K562 (cell line): Measurements from ENCODE around the gene TRAPPC12. TPM values are rescaled to one million over a fixed set of nuclear protein-coding genes. Genes with fewer than 3 reads are reported as not detected.

Source experiments
- ATAC-seq: fragments of 200-7000 bp; cut with Tn5 transposase; 3 replicates; pipeline ENCODE4 v1.9.1; 2020; ENCODE audit warnings: moderate library complexity
- BruUV-seq: library from RNA; stranded (reverse); fragments of 400-500 nt; replicated peaks from 2 replicates; lab custom pipeline; 2021; lab: Mats Ljungman, UMichigan
- CTCF ChIA-PET: fragments of 300-600 bp; formaldehyde crosslinking; extraction: SDS; loops from one replicate; lab custom pipeline; 2021; ENCODE audit warnings: low intra/inter-chr PET ratio; lab: Yijun Ruan, JAX
- POLR2A ChIA-PET: fragments of 300-600, 350-650 bp; sonication (Branson Sonifier 250); formaldehyde crosslinking; extraction: SDS; loops from one replicate; lab custom pipeline; 2021; ENCODE audit warnings: antibody characterized with exemption, inconsistent platforms; lab: Yijun Ruan, JAX
- DNase-seq, 4 experiments: peaks; one replicate each; pipeline versions ENCODE4 v3.0.0 to v3.0.0-alpha.2; 2011 to 2018; ENCODE audit warnings: low spot score in 3 of 4, mixed read lengths in 3 of 4; ENCODE audit errors: extremely low read depth in 1 of 4
- FAIRE-seq: peaks from 2 replicates; lab custom pipeline; 2011; peaks lifted over from hg19 to GRCh38; lab: Jason Lieb, UNC
- H2AFZ ChIP-seq: 2 replicates; pipeline ENCODE4 v1.6.0; 2011; ENCODE audit warnings: low read depth, low read length, control low read depth, inconsistent platforms
- H3K27ac ChIP-seq: fragments of 200-600 bp; 3 replicates; pipeline ENCODE4 v1.8.0; 2011; ENCODE audit warnings: low read depth, mild to moderate bottlenecking, control low read depth, inconsistent platforms, low read length, moderate library complexity, mixed read lengths; ENCODE audit errors: extremely low read depth
- H3K27me3 ChIP-seq, 2 experiments: fragments of 300-600 bp in 1 of 2; 2 replicates in 1 of 2; 3 replicates in 1 of 2; pipeline versions ENCODE4 v1.6.0 to v1.8.0; 2011; ENCODE audit warnings: inconsistent platforms in 2 of 2, low read length in 2 of 2, mild to moderate bottlenecking in 1 of 2, mixed read lengths in 1 of 2, moderate library complexity in 1 of 2; ENCODE audit not compliant: control insufficient read depth in 2 of 2, insufficient read depth in 2 of 2
- H3K36me3 ChIP-seq: fragments of 300-600 bp; 3 replicates; pipeline ENCODE4 v1.8.0; 2011; ENCODE audit warnings: mild to moderate bottlenecking, low read length, inconsistent platforms; ENCODE audit not compliant: control insufficient read depth, insufficient read depth
- H3K4me1 ChIP-seq, 2 experiments: fragments of 200-600 bp in 1 of 2; replicated peaks in 1 of 2; 2 replicates in 1 of 2; 3 replicates in 1 of 2; pipeline versions ENCODE4 v1.5.1 to v1.8.0; 2011; ENCODE audit warnings: inconsistent platforms in 2 of 2, low read length in 2 of 2, mild to moderate bottlenecking in 1 of 2, mixed read lengths in 1 of 2, moderate library complexity in 1 of 2; ENCODE audit not compliant: control insufficient read depth in 2 of 2, insufficient read depth in 2 of 2
- H3K4me2 ChIP-seq: 2 replicates; pipeline ENCODE4 v1.6.1; 2011; ENCODE audit warnings: low read length, control low read depth, inconsistent platforms, mixed read lengths; ENCODE audit not compliant: insufficient read depth
- H3K4me3 ChIP-seq: fragments of 200-600 bp; sonication (generic), shearing (Covaris generic); 2 replicates; pipeline ENCODE4 v1.5.1; 2016; ENCODE audit warnings: control low read depth, inconsistent platforms
- H3K79me2 ChIP-seq: fragments of 200-600 bp; 3 replicates; pipeline ENCODE4 v1.8.0; 2011; ENCODE audit warnings: low read length, inconsistent platforms; ENCODE audit not compliant: control insufficient read depth, insufficient read depth
- H3K9ac ChIP-seq, 2 experiments: 2 replicates each; pipeline versions ENCODE4 v1.6.0 to v1.6.1; 2011; ENCODE audit warnings: low read depth in 2 of 2, low read length in 2 of 2, control low read depth in 1 of 2, inconsistent platforms in 1 of 2, mild to moderate bottlenecking in 1 of 2, mixed read lengths in 1 of 2; ENCODE audit not compliant: insufficient read depth in 1 of 2
- H3K9me1 ChIP-seq: one replicate; pipeline ENCODE4 v1.6.0; 2011; ENCODE audit warnings: inconsistent platforms, mild to moderate bottlenecking, low read length, moderate library complexity; ENCODE audit not compliant: control insufficient read depth, insufficient read depth
- H3K9me3 ChIP-seq: replicated peaks from 2 replicates; pipeline ENCODE4 v1.5.1; 2011; ENCODE audit warnings: low read depth, low read length, inconsistent platforms; ENCODE audit not compliant: control insufficient read depth, insufficient read depth
- H4K20me1 ChIP-seq: replicated peaks from 2 replicates; pipeline ENCODE4 v1.6.1; 2011; ENCODE audit warnings: low read length, inconsistent platforms, mixed read lengths; ENCODE audit not compliant: control insufficient read depth, insufficient read depth
- ADNP ChIP-seq: fragments of 200-800 bp; sonication (Bioruptor generic); IDR thresholded peaks from 2 replicates; pipeline ENCODE4 v1.6.1; 2016; ENCODE audit warnings: missing genetic modification characterization, missing compliant biosample characterization
- CBFB ChIP-seq: sonication (generic); formaldehyde crosslinking; IDR thresholded peaks from 2 replicates; pipeline ENCODE4 v1.4.0; 2020; ENCODE audit warnings: mild to moderate bottlenecking, missing genetic modification reagents
- DMBX1 ChIP-seq: fragments of 250-450 bp; sonication (Bioruptor Pico); IDR thresholded peaks from 2 replicates; pipeline ENCODE4 v1.8.0; 2022; ENCODE audit warnings: inconsistent platforms, mild to moderate bottlenecking, moderate library complexity, borderline replicate concordance
- FOXP1 ChIP-seq: sonication (generic); formaldehyde crosslinking; IDR thresholded peaks from 2 replicates; pipeline ENCODE4 v1.8.0; 2022; ENCODE audit warnings: mild to moderate bottlenecking, missing genetic modification reagents
- GATAD2B ChIP-seq: fragments of 450-650 bp; IDR thresholded peaks from 2 replicates; pipeline ENCODE4 v1.6.1; 2017; ENCODE audit warnings: mild to moderate bottlenecking, borderline replicate concordance
- KDM2B ChIP-seq: fragments of 250-450 bp; sonication (Bioruptor Pico); IDR thresholded peaks from 2 replicates; pipeline ENCODE4 v1.8.0; 2021; ENCODE audit warnings: mild to moderate bottlenecking, moderate library complexity
- MED1 ChIP-seq: sonication (generic); formaldehyde crosslinking; IDR thresholded peaks from 2 replicates; pipeline ENCODE4 v1.8.1; 2023; ENCODE audit warnings: missing genetic modification reagents, borderline replicate concordance
- NR3C1 ChIP-seq: sonication (generic); formaldehyde crosslinking; IDR thresholded peaks from 2 replicates; pipeline ENCODE4 v1.8.1; 2022; ENCODE audit warnings: missing genetic modification reagents
- NRF1 ChIP-seq, 2 experiments: fragments of 450-650 bp; IDR thresholded peaks in 1 of 2; conservative IDR thresholded peaks in 1 of 2; 2 replicates each; pipeline ENCODE4 v1.6.1; 2014; ENCODE audit warnings: mild to moderate bottlenecking in 2 of 2
- PHF20 ChIP-seq: fragments of 450-650 bp; IDR thresholded peaks from 2 replicates; pipeline ENCODE4 v1.6.1; 2018; ENCODE audit not compliant: partially characterized antibody
- SRSF1 ChIP-seq: fragments of 200-400 bp; formaldehyde crosslinking; IDR thresholded peaks from 2 replicates; pipeline ENCODE4 v1.6.1; 2017; ENCODE audit warnings: mild to moderate bottlenecking, low read depth, low read length, moderate library complexity
- STAT5A ChIP-seq: IDR thresholded peaks from 2 replicates; pipeline ENCODE4 v1.6.1; 2012; ENCODE audit warnings: low read length, inconsistent platforms, borderline replicate concordance
- TAL1 ChIP-seq: fragments of 450-650 bp; IDR thresholded peaks from 2 replicates; pipeline ENCODE4 v1.6.1; 2016; ENCODE audit warnings: mild to moderate bottlenecking
- TGIF2 ChIP-seq: sonication (generic); formaldehyde crosslinking; IDR thresholded peaks from 2 replicates; pipeline ENCODE4 v1.8.1; 2022; ENCODE audit warnings: mild to moderate bottlenecking, missing genetic modification reagents, moderate library complexity
- ZNF282 ChIP-seq: sonication (generic); formaldehyde crosslinking; IDR thresholded peaks from 2 replicates; pipeline ENCODE4 v1.8.1; 2023; ENCODE audit warnings: missing genetic modification reagents
- ZNF586 ChIP-seq: fragments of 450-650 bp; formaldehyde crosslinking; conservative IDR thresholded peaks from 2 replicates; pipeline ENCODE4 v1.4.0; 2020; ENCODE audit warnings: mild to moderate bottlenecking, moderate library complexity
- WGBS: fragments of 100-300 bp; shearing (Covaris generic); methylation state at CpG from one replicate; pipeline ENCODE4 v1.1.6; 2016; ENCODE audit warnings: low coverage, mixed read lengths; ENCODE audit not compliant: insufficient coverage; ENCODE audit errors: missing lambda C conversion rate; 5-methylcytosine and 5-hydroxymethylcytosine counted together
- in situ Hi-C: fragments of 300-500 bp; cut with MboI; formaldehyde crosslinking; loops from 4 replicates; pipeline ENCODE4 v1.15.0; 2018; ENCODE audit warnings: inconsistent platforms, mixed read lengths
- intact Hi-C: fragments of 100-400 bp; cut with micrococcal nuclease; formaldehyde crosslinking; loops from 2 replicates; pipeline ENCODE4 v1.14.2; 2022
- polyA plus RNA-seq, 8 experiments: library from polyadenylated mRNA; depleted of rRNA in 4 of 8; stranded (reverse) in 5 of 8; unstranded in 3 of 8; fragments of >200 nt; fragmentation: Nextera tagmentation in 2 of 8; fragmentation: Illumina TruSeq in 1 of 8; extraction: Ambion mirVana in 2 of 8; extraction: Trizol in 1 of 8; gene quantifications; 2 replicates each; pipeline versions ENCODE4 v1.2.1 to v1.2.3, GENCODE V29; 2011 to 2014; ENCODE audit warnings: inconsistent platforms in 1 of 8, missing spikeins in 1 of 8
- total RNA-seq, 7 experiments: library from RNA; depleted of rRNA in 6 of 7; stranded (reverse); fragments of >200 nt in 6 of 7; fragmentation: Illumina TruSeq in 2 of 7; extraction: Trizol in 2 of 7; gene quantifications; 2 replicates each; pipeline versions ENCODE4 v1.2.1 to v1.2.3, GENCODE V29; 2011 to 2021; ENCODE audit warnings: low replicate concordance in 1 of 7
- TF ChIP-seq, protein P1 (sequence below): conservative IDR thresholded peaks from 2 replicates; pipeline ENCODE4 v1.6.1; 2011; ENCODE audit warnings: low read depth, mild to moderate bottlenecking, low read length; ENCODE audit not compliant: control insufficient read depth
- TF ChIP-seq, protein P2 (sequence below): sonication (generic); formaldehyde crosslinking; IDR thresholded peaks from 2 replicates; pipeline ENCODE4 v1.8.1; 2022; ENCODE audit warnings: missing genetic modification reagents
- TF ChIP-seq, protein P3 (sequence below), 3 experiments: fragments of 200-800 bp in 1 of 3; fragments of 250-450 bp in 1 of 3; fragments of 450-650 bp in 1 of 3; sonication (Bioruptor Pico) in 1 of 3; sonication (Bioruptor generic) in 1 of 3; formaldehyde crosslinking in 1 of 3; IDR thresholded peaks; 2 replicates each; pipeline versions ENCODE4 v1.6.1 to v1.8.0; 2016 to 2022; ENCODE audit warnings: mild to moderate bottlenecking in 2 of 3, missing genetic modification characterization in 2 of 3, missing compliant biosample characterization in 1 of 3, moderate library complexity in 1 of 3

The TRAPPC12 gene
- total and polyA plus RNA-seq, 9 of the 15 experiments (the other 6 are each of a cell fraction or from before 2014, with no cell fraction given) = 8.0 to 75.2 (median 39.1) TPM

- H4K20me1 ChIP-seq = no peaks in the 10 kb centered on the region
- WGBS = 47% methylated on average over 2 of the region's 2 CpGs
- POLR2A ChIA-PET = no interaction called here
- intact Hi-C loops = no loop called here
- no peaks in the 10 kb centered on the region for H3K4me1 ChIP-seq
- H3K36me3 ChIP-seq = peaks cover 38% of the 10 kb centered on the region; the same call in 1 of the 3 replicates
- FAIRE-seq = no peak
- no peaks in the 10 kb centered on the region for H3K9me1 ChIP-seq
- H3K27ac ChIP-seq = no peak overlapping the region
- no peak overlapping the region for H2AFZ ChIP-seq
- no peak overlapping the region for H3K9ac ChIP-seq
- CTCF ChIA-PET = no interaction called here
- H3K9me3 ChIP-seq = peaks cover 5% of the 10 kb centered on the region; the same call in 1 of the 2 replicates
- no peaks in the 10 kb centered on the region for H3K27me3 ChIP-seq
- peaks cover 5% of the 10 kb centered on the region; the same call in 2 of the 3 replicates for H3K79me2 ChIP-seq
- no peak overlapping the region for H3K4me3 ChIP-seq
- H3K4me2 ChIP-seq = no peak overlapping the region
- in situ Hi-C loops = no loop called here
- no TSS peak for BruUV-seq
- no peak for DNase-seq
- no peak for TF ChIP-seq DMBX1 (CRISPR knock-in tag)
- TF ChIP-seq, protein P1, sequence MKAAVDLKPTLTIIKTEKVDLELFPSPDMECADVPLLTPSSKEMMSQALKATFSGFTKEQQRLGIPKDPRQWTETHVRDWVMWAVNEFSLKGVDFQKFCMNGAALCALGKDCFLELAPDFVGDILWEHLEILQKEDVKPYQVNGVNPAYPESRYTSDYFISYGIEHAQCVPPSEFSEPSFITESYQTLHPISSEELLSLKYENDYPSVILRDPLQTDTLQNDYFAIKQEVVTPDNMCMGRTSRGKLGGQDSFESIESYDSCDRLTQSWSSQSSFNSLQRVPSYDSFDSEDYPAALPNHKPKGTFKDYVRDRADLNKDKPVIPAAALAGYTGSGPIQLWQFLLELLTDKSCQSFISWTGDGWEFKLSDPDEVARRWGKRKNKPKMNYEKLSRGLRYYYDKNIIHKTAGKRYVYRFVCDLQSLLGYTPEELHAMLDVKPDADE = no peak
- no peak for TF ChIP-seq TGIF2
- TF ChIP-seq STAT5A = no peak
- TF ChIP-seq FOXP1 (CRISPR knock-in tag) = no peak
- TF ChIP-seq CBFB (CRISPR knock-in tag) = no peak
- TF ChIP-seq, protein P2, sequence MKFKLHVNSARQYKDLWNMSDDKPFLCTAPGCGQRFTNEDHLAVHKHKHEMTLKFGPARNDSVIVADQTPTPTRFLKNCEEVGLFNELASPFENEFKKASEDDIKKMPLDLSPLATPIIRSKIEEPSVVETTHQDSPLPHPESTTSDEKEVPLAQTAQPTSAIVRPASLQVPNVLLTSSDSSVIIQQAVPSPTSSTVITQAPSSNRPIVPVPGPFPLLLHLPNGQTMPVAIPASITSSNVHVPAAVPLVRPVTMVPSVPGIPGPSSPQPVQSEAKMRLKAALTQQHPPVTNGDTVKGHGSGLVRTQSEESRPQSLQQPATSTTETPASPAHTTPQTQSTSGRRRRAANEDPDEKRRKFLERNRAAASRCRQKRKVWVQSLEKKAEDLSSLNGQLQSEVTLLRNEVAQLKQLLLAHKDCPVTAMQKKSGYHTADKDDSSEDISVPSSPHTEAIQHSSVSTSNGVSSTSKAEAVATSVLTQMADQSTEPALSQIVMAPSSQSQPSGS (CRISPR knock-in tag) = no peak
- TF ChIP-seq ADNP (tag) = no peak
- TF ChIP-seq MED1 (CRISPR knock-in tag) = no peak
- TF ChIP-seq NR3C1 (CRISPR knock-in tag) = no peak
- no peak for TF ChIP-seq ZNF586 (CRISPR knock-in tag)
- TF ChIP-seq TAL1 = no peak
- TF ChIP-seq, protein P3, sequence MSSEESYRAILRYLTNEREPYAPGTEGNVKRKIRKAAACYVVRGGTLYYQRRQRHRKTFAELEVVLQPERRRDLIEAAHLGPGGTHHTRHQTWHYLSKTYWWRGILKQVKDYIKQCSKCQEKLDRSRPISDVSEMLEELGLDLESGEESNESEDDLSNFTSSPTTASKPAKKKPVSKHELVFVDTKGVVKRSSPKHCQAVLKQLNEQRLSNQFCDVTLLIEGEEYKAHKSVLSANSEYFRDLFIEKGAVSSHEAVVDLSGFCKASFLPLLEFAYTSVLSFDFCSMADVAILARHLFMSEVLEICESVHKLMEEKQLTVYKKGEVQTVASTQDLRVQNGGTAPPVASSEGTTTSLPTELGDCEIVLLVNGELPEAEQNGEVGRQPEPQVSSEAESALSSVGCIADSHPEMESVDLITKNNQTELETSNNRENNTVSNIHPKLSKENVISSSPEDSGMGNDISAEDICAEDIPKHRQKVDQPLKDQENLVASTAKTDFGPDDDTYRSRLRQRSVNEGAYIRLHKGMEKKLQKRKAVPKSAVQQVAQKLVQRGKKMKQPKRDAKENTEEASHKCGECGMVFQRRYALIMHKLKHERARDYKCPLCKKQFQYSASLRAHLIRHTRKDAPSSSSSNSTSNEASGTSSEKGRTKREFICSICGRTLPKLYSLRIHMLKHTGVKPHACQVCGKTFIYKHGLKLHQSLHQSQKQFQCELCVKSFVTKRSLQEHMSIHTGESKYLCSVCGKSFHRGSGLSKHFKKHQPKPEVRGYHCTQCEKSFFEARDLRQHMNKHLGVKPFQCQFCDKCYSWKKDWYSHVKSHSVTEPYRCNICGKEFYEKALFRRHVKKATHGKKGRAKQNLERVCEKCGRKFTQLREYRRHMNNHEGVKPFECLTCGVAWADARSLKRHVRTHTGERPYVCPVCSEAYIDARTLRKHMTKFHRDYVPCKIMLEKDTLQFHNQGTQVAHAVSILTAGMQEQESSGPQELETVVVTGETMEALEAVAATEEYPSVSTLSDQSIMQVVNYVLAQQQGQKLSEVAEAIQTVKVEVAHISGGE (CRISPR knock-in tag; IDR thresholded peaks at IDR 0.05) = no peak
- TF ChIP-seq ZNF282 (CRISPR knock-in tag) = no peak
- TF ChIP-seq SRSF1 = no peak
- TF ChIP-seq GATAD2B = no peak
- TF ChIP-seq KDM2B (CRISPR knock-in tag) = no peak
- no peak for TF ChIP-seq NRF1 (conservative IDR thresholded peaks at IDR 0.05 in 1 of 2, IDR thresholded peaks at IDR 0.05 in 1 of 2)
- TF ChIP-seq PHF20 = no peak
- no peak for ATAC-seq
Observed at GRCh38 chr2:3512086-3512485, 132.6 kb downstream of the TRAPPC12 start.
